Ishikawa (cell line): ENCODE data around the gene DPYD.

Experiments
- CEBPB ChIP-seq: IDR thresholded peaks from 2 replicates; pipeline ENCODE4 v1.6.1; 2012
- EP300 ChIP-seq: IDR thresholded peaks from 2 replicates; pipeline ENCODE4 v1.6.1; 2012; ENCODE audit warnings: borderline replicate concordance
- NFIC ChIP-seq: IDR thresholded peaks from 2 replicates; pipeline ENCODE4 v1.6.1; 2012
- RAD21 ChIP-seq: IDR thresholded peaks from 2 replicates; pipeline ENCODE4 v1.6.1; 2012; ENCODE audit warnings: low read depth
- TAF1 ChIP-seq: IDR thresholded peaks from 2 replicates; pipeline ENCODE4 v1.6.1; 2012; ENCODE audit warnings: low read depth, mild to moderate bottlenecking
- YY1 ChIP-seq: IDR thresholded peaks from 2 replicates; pipeline ENCODE4 v1.6.1; 2012; ENCODE audit warnings: low read depth
- ZBTB7A ChIP-seq: IDR thresholded peaks from 2 replicates; pipeline ENCODE4 v1.6.1; 2012; ENCODE audit warnings: low read depth
- TF ChIP-seq, protein P1 (sequence below): IDR thresholded peaks from 2 replicates; pipeline ENCODE4 v1.6.1; 2012; ENCODE audit warnings: low read depth, mild to moderate bottlenecking
- TF ChIP-seq, protein P2 (sequence below): IDR thresholded peaks from 2 replicates; pipeline ENCODE4 v1.6.1; 2012

- TF ChIP-seq TAF1 (no peak), RAD21 (no peak), ZBTB7A (no peak), CEBPB (no peak), NFIC (no peak), EP300 (no peak), YY1 (no peak)
- TF ChIP-seq, protein P1, sequence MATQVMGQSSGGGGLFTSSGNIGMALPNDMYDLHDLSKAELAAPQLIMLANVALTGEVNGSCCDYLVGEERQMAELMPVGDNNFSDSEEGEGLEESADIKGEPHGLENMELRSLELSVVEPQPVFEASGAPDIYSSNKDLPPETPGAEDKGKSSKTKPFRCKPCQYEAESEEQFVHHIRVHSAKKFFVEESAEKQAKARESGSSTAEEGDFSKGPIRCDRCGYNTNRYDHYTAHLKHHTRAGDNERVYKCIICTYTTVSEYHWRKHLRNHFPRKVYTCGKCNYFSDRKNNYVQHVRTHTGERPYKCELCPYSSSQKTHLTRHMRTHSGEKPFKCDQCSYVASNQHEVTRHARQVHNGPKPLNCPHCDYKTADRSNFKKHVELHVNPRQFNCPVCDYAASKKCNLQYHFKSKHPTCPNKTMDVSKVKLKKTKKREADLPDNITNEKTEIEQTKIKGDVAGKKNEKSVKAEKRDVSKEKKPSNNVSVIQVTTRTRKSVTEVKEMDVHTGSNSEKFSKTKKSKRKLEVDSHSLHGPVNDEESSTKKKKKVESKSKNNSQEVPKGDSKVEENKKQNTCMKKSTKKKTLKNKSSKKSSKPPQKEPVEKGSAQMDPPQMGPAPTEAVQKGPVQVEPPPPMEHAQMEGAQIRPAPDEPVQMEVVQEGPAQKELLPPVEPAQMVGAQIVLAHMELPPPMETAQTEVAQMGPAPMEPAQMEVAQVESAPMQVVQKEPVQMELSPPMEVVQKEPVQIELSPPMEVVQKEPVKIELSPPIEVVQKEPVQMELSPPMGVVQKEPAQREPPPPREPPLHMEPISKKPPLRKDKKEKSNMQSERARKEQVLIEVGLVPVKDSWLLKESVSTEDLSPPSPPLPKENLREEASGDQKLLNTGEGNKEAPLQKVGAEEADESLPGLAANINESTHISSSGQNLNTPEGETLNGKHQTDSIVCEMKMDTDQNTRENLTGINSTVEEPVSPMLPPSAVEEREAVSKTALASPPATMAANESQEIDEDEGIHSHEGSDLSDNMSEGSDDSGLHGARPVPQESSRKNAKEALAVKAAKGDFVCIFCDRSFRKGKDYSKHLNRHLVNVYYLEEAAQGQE: no peak
- TF ChIP-seq, protein P2, sequence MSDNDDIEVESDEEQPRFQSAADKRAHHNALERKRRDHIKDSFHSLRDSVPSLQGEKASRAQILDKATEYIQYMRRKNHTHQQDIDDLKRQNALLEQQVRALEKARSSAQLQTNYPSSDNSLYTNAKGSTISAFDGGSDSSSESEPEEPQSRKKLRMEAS: no peak
Measured at GRCh38 chr1:97095764-97096163, 825.1 kb downstream of the DPYD start.
